Astrocyte of the spinal cord (primary cell): Measurements from ENCODE around the gene LITAFD.
A peak's percentile ranks its signal among the peaks of the same experiment; 100 is the strongest.

ENCODE experiments used
- DNase-seq: peaks from one replicate; pipeline ENCODE4 v3.0.0; 2011; ENCODE audit warnings: low read depth, low spot score
- H3K4me3 ChIP-seq: 2 replicates; pipeline ENCODE4 v1.5.1; 2011; ENCODE audit warnings: low read depth, mild to moderate bottlenecking, low read length, moderate library complexity
- CTCF ChIP-seq: IDR thresholded peaks from 2 replicates; pipeline ENCODE4 v1.5.1; 2012; ENCODE audit warnings: low read depth, mild to moderate bottlenecking, low read length, inconsistent platforms
- in situ Hi-C: cut with HindIII; loops from 2 replicates; pipeline ENCODE4 v1.10.0; 2017; ENCODE audit warnings: low sequenced_read_pairs

LITAFD gene

GRCh38 chr16:8864480-8865110 is 17.6 kb upstream of the LITAFD start:
- no peak for DNase-seq
- in situ Hi-C loops, result no loop called here
- no peak for TF ChIP-seq CTCF
- H3K4me3 ChIP-seq, result no peak overlapping the region

GRCh38 chr16:8865145-8865882 is 16.8 kb upstream of the LITAFD start:
- in situ Hi-C loops, result no loop called here
- H3K4me3 ChIP-seq, result no peak overlapping the region
- no peak for TF ChIP-seq CTCF
- DNase-seq, result no peak

GRCh38 chr16:8866118-8866883 is 15.8 kb upstream of the LITAFD start:
- peak overlapping the region; percentile 75 for H3K4me3 ChIP-seq
- DNase-seq, result peak; percentile 44
- in situ Hi-C loops, result no loop called here
- no peak for TF ChIP-seq CTCF

- no peak for DNase-seq
- peak overlapping the region; percentile 75 for H3K4me3 ChIP-seq
- in situ Hi-C loops, result no loop called here
- no peak for TF ChIP-seq CTCF
These were observed 15.3 kb upstream of the LITAFD start for GRCh38 chr16:8866884-8867215.

- TF ChIP-seq CTCF, result no peak
- peak overlapping the region; percentile 75 for H3K4me3 ChIP-seq
- in situ Hi-C loops, result no loop called here
- DNase-seq, result no peak
These were observed 14.8 kb upstream of the LITAFD start for GRCh38 chr16:8867216-8867931.

- DNase-seq, result peak; percentile 37
- TF ChIP-seq CTCF, result no peak
- in situ Hi-C loops, result no loop called here
These were observed 14.2 kb upstream of the LITAFD start for GRCh38 chr16:8867932-8868415.

More at GRCh38 chr16:8867932-8868415, 14.2 kb upstream of the LITAFD start:
- H3K4me3 ChIP-seq, result peak overlapping the region; percentile 75
